ENCODE data around the gene MYH9. TPM values are rescaled to one million over a fixed set of nuclear protein-coding genes. Genes with fewer than 3 reads are reported as not detected.

The MYH9 gene
- total RNA-seq, 2 donors from 2014 or later = 294 to 323 TPM

DNA sequence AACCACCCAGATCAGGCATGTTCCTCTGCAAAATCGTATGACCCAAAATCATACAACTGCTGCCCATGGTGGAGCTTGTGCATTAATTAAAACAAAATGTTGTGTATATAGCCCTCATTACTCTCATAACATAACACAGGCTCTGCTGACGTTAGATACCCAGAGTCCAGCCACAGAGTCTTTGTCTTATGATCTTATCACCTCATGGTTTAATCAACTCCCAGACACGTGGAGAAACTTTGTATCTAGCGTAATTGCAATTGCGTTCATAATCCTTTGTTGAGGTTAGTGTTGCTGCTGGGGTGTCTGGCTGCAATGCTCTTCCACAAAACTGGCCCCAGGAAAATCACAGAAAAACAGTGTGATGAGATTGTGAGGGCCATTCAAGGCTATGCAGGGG lies 139.8 kb downstream of the MYH9 start:
- Histone ChIP-seq H3K27ac (no peak overlapping the region), H3K4me3 (no peak overlapping the region), H3K27me3 (no peaks in the 10 kb centered on the region), H3K4me1 (no peaks in the 10 kb centered on the region), H3K36me3 (replicated peaks in 1 of 2; ENCODE audit: insufficient read depth in 1 of 2, low read depth in 2 of 2) (no peaks in the 10 kb centered on the region), H3K9me3 (no peaks in the 10 kb centered on the region)
- ATAC-seq (no peak), DNase-seq (no peak)
- WGBS, 2 donors = 44 to 65% methylated on average over 5 of the region's 5 CpGs
- TF ChIP-seq, protein P1, sequence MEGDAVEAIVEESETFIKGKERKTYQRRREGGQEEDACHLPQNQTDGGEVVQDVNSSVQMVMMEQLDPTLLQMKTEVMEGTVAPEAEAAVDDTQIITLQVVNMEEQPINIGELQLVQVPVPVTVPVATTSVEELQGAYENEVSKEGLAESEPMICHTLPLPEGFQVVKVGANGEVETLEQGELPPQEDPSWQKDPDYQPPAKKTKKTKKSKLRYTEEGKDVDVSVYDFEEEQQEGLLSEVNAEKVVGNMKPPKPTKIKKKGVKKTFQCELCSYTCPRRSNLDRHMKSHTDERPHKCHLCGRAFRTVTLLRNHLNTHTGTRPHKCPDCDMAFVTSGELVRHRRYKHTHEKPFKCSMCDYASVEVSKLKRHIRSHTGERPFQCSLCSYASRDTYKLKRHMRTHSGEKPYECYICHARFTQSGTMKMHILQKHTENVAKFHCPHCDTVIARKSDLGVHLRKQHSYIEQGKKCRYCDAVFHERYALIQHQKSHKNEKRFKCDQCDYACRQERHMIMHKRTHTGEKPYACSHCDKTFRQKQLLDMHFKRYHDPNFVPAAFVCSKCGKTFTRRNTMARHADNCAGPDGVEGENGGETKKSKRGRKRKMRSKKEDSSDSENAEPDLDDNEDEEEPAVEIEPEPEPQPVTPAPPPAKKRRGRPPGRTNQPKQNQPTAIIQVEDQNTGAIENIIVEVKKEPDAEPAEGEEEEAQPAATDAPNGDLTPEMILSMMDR (IDR thresholded peaks at IDR 0.05) = no peak
- no peak for TF ChIP-seq POLR2A (IDR thresholded peaks at IDR 0.05)
- intact Hi-C loops (cut with DNase I) = no loop called here

DNA sequence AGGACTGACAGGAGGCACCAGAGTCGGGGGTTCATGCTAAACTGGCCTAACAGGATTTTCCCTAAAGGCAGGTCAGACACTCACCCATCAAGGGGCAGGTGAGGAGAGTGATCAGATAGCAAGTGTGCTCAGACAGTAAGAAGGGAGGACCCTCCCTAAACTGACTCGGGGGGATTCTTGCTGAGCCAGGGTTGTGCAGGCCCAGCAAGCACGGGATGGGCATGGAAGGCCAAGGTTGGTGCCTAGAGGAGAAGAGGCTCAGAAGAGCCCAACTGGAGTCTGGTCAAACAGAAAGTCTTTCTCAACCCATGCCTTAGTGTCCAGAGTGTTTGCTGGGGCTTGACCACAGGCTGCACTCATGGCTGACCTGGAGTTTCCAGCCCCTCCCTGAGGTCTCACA lies 141.0 kb downstream of the MYH9 start:
- Histone ChIP-seq H3K27me3 (no peaks in the 10 kb centered on the region), H3K9me3 (no peaks in the 10 kb centered on the region), H3K27ac (no peak overlapping the region), H3K4me1 (no peaks in the 10 kb centered on the region), H3K36me3 (replicated peaks in 1 of 2; ENCODE audit: insufficient read depth in 1 of 2, low read depth in 2 of 2) (no peaks in the 10 kb centered on the region), H3K4me3 (no peak overlapping the region)
- intact Hi-C loops (cut with DNase I) = no loop called here
- 60 to 75% methylated on average over 3 of the region's 3 CpGs for WGBS, 2 donors
- no peak for ATAC-seq
- no peak for TF ChIP-seq POLR2A (IDR thresholded peaks at IDR 0.05)
- TF ChIP-seq, protein P1 (IDR thresholded peaks at IDR 0.05) = no peak
- DNase-seq = no peak

DNA sequence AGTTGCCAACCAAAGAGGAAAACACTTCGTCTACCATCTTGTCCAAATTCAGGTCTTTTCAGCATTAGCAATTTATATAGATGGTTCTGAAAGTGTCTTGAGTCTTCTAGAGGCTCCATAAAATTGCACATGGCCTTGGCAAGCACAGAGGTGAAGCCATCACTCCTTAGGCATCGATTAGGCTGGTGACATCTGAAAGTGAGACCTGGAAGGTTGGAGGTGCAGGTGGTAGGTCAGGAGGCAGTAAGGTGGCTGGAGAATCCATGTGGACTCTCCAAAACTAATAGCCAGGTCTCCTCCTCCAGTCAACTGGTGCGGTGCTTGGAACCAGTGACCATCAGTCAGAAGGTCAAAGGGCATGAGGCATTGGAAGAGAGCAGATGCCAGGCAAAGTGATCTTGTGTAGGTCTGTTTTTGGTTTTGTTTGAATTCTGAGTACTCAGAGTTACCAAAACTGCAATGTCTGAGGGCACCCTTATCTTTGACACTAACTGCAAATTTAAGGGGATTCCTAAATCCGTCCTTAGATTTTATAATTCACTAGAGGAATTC lies 141.9 kb downstream of the MYH9 start:
- H3K9me3 ChIP-seq = no peaks in the 10 kb centered on the region
- no peak overlapping the region for H3K4me3 ChIP-seq
- H3K36me3 ChIP-seq (replicated peaks in 1 of 2; ENCODE audit: insufficient read depth in 1 of 2, low read depth in 2 of 2) = no peaks in the 10 kb centered on the region
- 61 to 67% methylated on average over 4 of the region's 4 CpGs for WGBS, 2 donors
- TF ChIP-seq POLR2A (IDR thresholded peaks at IDR 0.05) = no peak
- TF ChIP-seq, protein P1 (IDR thresholded peaks at IDR 0.05) = no peak
- H3K27me3 ChIP-seq = no peaks in the 10 kb centered on the region
- no peak for DNase-seq
- H3K27ac ChIP-seq = no peak overlapping the region
- ATAC-seq = no peak
- H3K4me1 ChIP-seq = no peaks in the 10 kb centered on the region
- intact Hi-C loops (cut with DNase I) = no loop called here

DNA sequence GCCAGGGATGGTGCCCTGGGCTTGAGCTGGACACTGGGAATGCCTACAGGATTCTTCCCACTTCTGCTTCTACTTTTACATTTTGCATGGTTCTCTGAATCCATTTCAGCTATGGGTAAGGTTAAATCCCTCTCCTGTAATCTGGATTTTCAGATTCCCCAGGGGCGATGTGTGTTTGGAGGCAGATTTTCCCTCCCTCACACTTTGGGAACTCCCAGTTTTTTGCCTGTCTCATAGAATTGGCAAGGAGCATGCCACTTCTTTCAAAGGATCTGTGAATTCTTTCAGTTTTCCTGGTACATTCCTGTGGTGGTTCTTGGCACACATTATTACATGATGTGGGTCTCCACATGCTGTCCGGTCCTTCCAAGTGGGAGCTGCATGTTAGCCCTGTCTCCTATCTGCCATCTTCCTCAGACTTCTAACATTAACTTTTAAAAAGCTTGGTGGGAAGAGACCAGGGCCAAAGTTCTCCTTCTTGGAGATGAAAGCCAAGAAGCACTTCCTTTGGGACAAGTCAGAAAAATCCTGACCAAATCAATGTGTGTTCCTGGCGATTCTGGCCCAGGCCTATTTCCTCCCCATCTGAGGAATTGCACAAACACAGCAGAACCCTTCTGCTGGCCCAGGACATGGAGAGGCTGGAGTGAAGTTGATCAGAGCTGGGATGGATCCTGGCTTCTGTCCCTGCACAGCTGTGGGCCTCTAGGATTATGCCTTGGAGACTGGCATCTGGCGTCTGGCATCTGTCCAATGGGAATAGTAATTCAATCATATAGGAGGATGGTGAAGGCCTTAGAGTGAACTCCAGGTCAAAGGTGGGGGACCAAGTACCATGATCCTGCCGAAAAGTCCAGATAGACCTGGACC lies 143.0 kb downstream of the MYH9 start:
- peaks cover 2% of the 10 kb centered on the region for H3K4me1 ChIP-seq
- H3K9me3 ChIP-seq = no peaks in the 10 kb centered on the region
- intact Hi-C loops (cut with DNase I) = no loop called here
- DNase-seq (peak in 1 of 4 donors; percentile 30), ATAC-seq (peak; percentile 42)
- 81 to 82% methylated on average over 4 to 5 of the region's 5 CpGs for WGBS, 2 donors
- no peaks in the 10 kb centered on the region for H3K36me3 ChIP-seq (replicated peaks in 1 of 2; ENCODE audit: insufficient read depth in 1 of 2, low read depth in 2 of 2)
- no peaks in the 10 kb centered on the region for H3K27me3 ChIP-seq
- no peak overlapping the region for H3K27ac ChIP-seq
- H3K4me3 ChIP-seq = no peak overlapping the region
- TF ChIP-seq, protein P1 (IDR thresholded peaks at IDR 0.05) = no peak
- no peak for TF ChIP-seq POLR2A (IDR thresholded peaks at IDR 0.05)
